GM18907 (cell line): ENCODE measurements around the gene EVI5.
"Not testable (repeated sequence)": the region's sequence is repeated elsewhere in the genome, so short reads cannot be mapped to it uniquely, and the experiment has no call there.

Source experiments
- ATAC-seq: cut with Tn5 transposase; IDR thresholded peaks from one replicate; pipeline ENCODE4 v1.9.1; 2021; ENCODE audit warnings: mild to moderate bottlenecking, moderate library complexity; ENCODE audit not compliant: unreplicated experiment

Gene EVI5

GRCh38 chr1:92749024-92749634, 35.8 kb downstream of the EVI5 start:
- no peak for ATAC-seq

GRCh38 chr1:92748138-92748537, 36.8 kb downstream of the EVI5 start:
- no peak for ATAC-seq

GRCh38 chr1:92747735-92748134, 37.2 kb downstream of the EVI5 start:
- no peak for ATAC-seq

GRCh38 chr1:92746255-92746654, 38.7 kb downstream of the EVI5 start:
- ATAC-seq, result not testable (repeated sequence)

- ATAC-seq, result no peak
Observed at GRCh38 chr1:92743221-92743620, 41.7 kb downstream of the EVI5 start.

- no peak for ATAC-seq
Observed at GRCh38 chr1:92739669-92740524, 45.0 kb downstream of the EVI5 start.

- no peak for ATAC-seq
Observed at GRCh38 chr1:92736395-92736794, 48.5 kb downstream of the EVI5 start.

- ATAC-seq, result no peak
Observed at GRCh38 chr1:92730476-92730875, 54.4 kb downstream of the EVI5 start.

GRCh38 chr1:92728697-92729096, 56.2 kb downstream of the EVI5 start:
- ATAC-seq, result no peak

GRCh38 chr1:92723713-92724112, 61.2 kb downstream of the EVI5 start:
- not testable (repeated sequence) for ATAC-seq

- ATAC-seq, result no peak
Observed at GRCh38 chr1:92721886-92722285, 63.0 kb downstream of the EVI5 start.

GRCh38 chr1:92721157-92721556, 63.8 kb downstream of the EVI5 start:
- not testable (repeated sequence) for ATAC-seq

- ATAC-seq, result not testable (repeated sequence)
Observed at GRCh38 chr1:92715476-92715951, 69.4 kb downstream of the EVI5 start.

GRCh38 chr1:92713939-92714338, 71.0 kb downstream of the EVI5 start:
- ATAC-seq, result no peak

- ATAC-seq, result no peak
Observed at GRCh38 chr1:92711473-92712165, 73.3 kb downstream of the EVI5 start.

GRCh38 chr1:92709738-92710137, 75.2 kb downstream of the EVI5 start:
- no peak for ATAC-seq

GRCh38 chr1:92708368-92708950, 76.4 kb downstream of the EVI5 start:
- ATAC-seq, result no peak

GRCh38 chr1:92707709-92708108, 77.2 kb downstream of the EVI5 start:
- ATAC-seq, result no peak

GRCh38 chr1:92707292-92707691, 77.6 kb downstream of the EVI5 start:
- ATAC-seq, result no peak

GRCh38 chr1:92705446-92705845, 79.5 kb downstream of the EVI5 start:
- ATAC-seq, result no peak

- ATAC-seq, result no peak
Observed at GRCh38 chr1:92701147-92701546, 83.8 kb downstream of the EVI5 start.
